Loucy (cell line): ENCODE data around the gene ATOH8.

Source experiments
- CTCF ChIP-seq: fragments of 200-600 bp; sonication (generic); conservative IDR thresholded peaks from 2 replicates; pipeline ENCODE4 v1.5.1; 2014; ENCODE audit warnings: mild to moderate bottlenecking, antibody characterized with exemption, low read length
- EZH2phosphoT487 ChIP-seq: fragments of 200-600 bp; IDR thresholded peaks from 2 replicates; pipeline ENCODE4 v1.6.1; 2018; ENCODE audit warnings: antibody characterized with exemption, mild to moderate bottlenecking, moderate library complexity, borderline replicate concordance

DNA sequence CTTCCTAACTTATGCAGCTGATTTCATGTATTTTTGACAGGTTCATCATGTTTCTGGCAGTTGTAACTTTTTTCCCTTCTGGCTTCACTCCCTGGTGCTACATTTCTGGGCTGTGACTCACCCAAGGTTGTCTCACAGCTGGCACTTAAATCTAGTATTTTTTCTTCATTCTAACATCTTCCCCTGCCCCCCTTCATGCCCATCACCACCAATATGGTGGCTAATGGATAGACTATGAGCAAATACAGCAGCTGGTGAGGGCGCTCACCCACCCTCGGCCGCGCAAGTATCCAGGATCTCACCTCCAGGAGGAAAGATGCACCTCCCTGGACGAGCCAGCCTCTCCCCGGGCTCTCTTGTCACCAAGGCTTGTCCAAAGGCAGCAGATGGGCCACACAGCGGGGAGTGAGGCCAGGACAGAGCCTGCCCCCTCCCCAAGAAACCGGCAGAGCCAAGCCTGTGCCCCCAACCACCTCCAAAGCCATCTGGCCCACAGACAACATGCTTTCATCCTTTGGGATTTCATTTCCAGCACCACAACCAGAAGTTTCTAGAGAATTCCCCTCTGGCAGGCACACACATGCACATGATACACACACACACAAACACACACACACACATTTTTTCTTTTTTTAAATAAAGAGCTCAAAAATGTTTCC is 39.1 kb downstream of the ATOH8 start:
- TF ChIP-seq CTCF (no peak), EZH2phosphoT487 (no peak)
